Measurements from ENCODE around the gene SLC25A45.

Gene SLC25A45

GRCh38 chr11:65393513-65394079 lies 11.2 kb upstream of the SLC25A45 start:
- ATAC-seq (ENCODE audit: low read depth) (no peak), DNase-seq (ENCODE audit: low spot score) (no peak)
- peaks cover 36% of the 10 kb centered on the region for H3K36me3 ChIP-seq (ENCODE audit: low read depth)
- no peaks in the 10 kb centered on the region for H3K27me3 ChIP-seq (ENCODE audit: insufficient read depth, poor library complexity, severe bottlenecking)
- H3K4me3 ChIP-seq (ENCODE audit: severe bottlenecking), result no peak overlapping the region
- peaks cover 4% of the 10 kb centered on the region for H3K4me1 ChIP-seq (ENCODE audit: insufficient read depth, poor library complexity, severe bottlenecking)
- H3K9me3 ChIP-seq (ENCODE audit: severe bottlenecking), result no peaks in the 10 kb centered on the region
- no peak for TF ChIP-seq CTCF (IDR thresholded peaks at IDR 0.05; ENCODE audit: poor library complexity, severe bottlenecking)
- H3K27ac ChIP-seq (ENCODE audit: poor library complexity, severe bottlenecking), result no peak overlapping the region

- no peak overlapping the region for H3K27ac ChIP-seq (ENCODE audit: poor library complexity, severe bottlenecking)
- no peak overlapping the region for H3K4me3 ChIP-seq (ENCODE audit: severe bottlenecking)
- no peaks in the 10 kb centered on the region for H3K27me3 ChIP-seq (ENCODE audit: insufficient read depth, poor library complexity, severe bottlenecking)
- no peak for TF ChIP-seq CTCF (IDR thresholded peaks at IDR 0.05; ENCODE audit: poor library complexity, severe bottlenecking)
- H3K9me3 ChIP-seq (ENCODE audit: severe bottlenecking), result no peaks in the 10 kb centered on the region
- peaks cover 7% of the 10 kb centered on the region for H3K4me1 ChIP-seq (ENCODE audit: insufficient read depth, poor library complexity, severe bottlenecking)
- H3K36me3 ChIP-seq (ENCODE audit: low read depth), result peaks cover 29% of the 10 kb centered on the region
- ATAC-seq (ENCODE audit: low read depth) (no peak), DNase-seq (ENCODE audit: low spot score) (no peak)
These were observed 10.5 kb upstream of the SLC25A45 start for GRCh38 chr11:65392899-65393298.

GRCh38 chr11:65392186-65392829 lies 9.9 kb upstream of the SLC25A45 start:
- TF ChIP-seq CTCF (IDR thresholded peaks at IDR 0.05; ENCODE audit: poor library complexity, severe bottlenecking), result no peak
- no peak for ATAC-seq (ENCODE audit: low read depth)
- no peak overlapping the region for H3K4me3 ChIP-seq (ENCODE audit: severe bottlenecking)
- H3K27ac ChIP-seq (ENCODE audit: poor library complexity, severe bottlenecking), result no peak overlapping the region
- no peak for DNase-seq (ENCODE audit: low spot score)
- no peaks in the 10 kb centered on the region for H3K27me3 ChIP-seq (ENCODE audit: insufficient read depth, poor library complexity, severe bottlenecking)
- H3K36me3 ChIP-seq (ENCODE audit: low read depth), result peaks cover 27% of the 10 kb centered on the region
- H3K9me3 ChIP-seq (ENCODE audit: severe bottlenecking), result no peaks in the 10 kb centered on the region
- H3K4me1 ChIP-seq (ENCODE audit: insufficient read depth, poor library complexity, severe bottlenecking), result peaks cover 7% of the 10 kb centered on the region

DNA sequence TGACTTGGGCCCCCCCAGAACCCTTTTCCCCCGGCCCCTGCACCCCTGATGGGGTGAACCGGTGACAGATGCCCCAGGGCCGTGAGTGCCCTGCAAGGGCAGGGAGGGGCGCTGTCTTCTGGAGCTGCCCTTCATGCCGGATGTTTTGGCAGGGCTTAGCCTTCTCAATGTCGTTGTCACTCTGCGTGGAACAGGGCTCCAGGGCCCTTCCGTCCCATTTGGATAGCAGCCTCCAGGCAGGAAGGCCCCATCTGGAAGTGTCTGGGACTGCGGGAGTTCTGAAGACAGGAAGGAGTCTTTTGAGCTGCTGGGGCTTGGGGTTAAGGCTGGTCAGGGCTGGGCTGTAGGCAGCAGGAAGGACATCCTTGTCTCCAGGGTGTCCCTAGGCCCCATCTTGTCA lies 8.6 kb upstream of the SLC25A45 start:
- Histone ChIP-seq H3K36me3 (ENCODE audit: low read depth) (peaks cover 19% of the 10 kb centered on the region), H3K27ac (ENCODE audit: poor library complexity, severe bottlenecking) (peak overlapping the region; percentile 47), H3K9me3 (ENCODE audit: severe bottlenecking) (no peaks in the 10 kb centered on the region), H3K27me3 (ENCODE audit: insufficient read depth, poor library complexity, severe bottlenecking) (no peaks in the 10 kb centered on the region), H3K4me1 (ENCODE audit: insufficient read depth, poor library complexity, severe bottlenecking) (peaks cover 8% of the 10 kb centered on the region), H3K4me3 (ENCODE audit: severe bottlenecking) (no peak overlapping the region)
- ATAC-seq (ENCODE audit: low read depth), result no peak
- peak; percentile 10 for TF ChIP-seq CTCF (IDR thresholded peaks at IDR 0.05; ENCODE audit: poor library complexity, severe bottlenecking)
- no peak for DNase-seq (ENCODE audit: low spot score)
